HG03565 (cell line): ENCODE results near the gene PLAC1.

Experiments used
- ATAC-seq: cut with Tn5 transposase; IDR thresholded peaks from one replicate; pipeline ENCODE4 v1.9.1; 2021; ENCODE audit warnings: mild to moderate bottlenecking, moderate library complexity; ENCODE audit not compliant: unreplicated experiment

Gene PLAC1

DNA sequence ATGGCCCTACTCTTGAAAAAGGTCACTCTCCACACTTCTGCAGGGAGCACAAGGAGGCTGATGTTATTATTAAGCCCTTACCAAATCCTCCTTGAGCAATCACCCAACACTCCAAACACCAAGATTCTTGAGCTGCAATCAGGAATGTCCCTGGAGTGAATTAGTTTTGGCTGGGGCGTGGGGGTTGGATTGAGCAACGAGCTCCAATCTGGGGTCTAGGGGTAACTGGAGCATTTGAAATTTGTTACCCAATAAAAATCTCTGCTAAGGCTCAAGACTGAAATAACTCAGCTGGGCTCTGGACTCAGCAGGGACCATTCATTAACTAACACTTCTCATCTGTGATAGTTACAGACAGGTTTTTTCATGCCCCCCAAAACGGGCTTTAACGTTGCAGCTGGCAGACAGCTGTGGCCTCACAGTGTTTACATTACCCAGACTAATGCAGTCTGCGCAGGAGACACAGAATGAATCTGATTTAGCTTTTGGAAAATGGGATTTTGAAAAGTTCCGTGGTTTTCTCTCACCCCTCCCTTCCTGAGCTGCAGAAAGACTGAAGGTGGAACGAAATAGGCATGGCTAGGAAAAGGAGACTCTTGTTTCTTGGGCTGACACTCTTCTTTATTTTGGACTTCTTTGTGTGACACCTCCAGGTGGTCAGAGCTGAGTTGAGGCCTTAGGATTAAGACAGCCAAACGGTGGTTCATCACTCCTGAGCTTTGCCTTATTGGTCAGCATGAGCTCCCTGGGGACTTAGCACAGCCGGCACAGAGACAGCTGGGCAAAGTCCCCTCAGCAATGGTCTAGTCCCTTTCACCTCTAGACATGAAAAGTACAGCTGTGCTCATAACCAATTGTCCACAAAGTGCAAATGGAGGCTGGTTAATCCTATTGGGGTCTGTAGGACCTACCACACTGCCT is 26.6 kb downstream of the PLAC1 start:
- no peak for ATAC-seq

DNA sequence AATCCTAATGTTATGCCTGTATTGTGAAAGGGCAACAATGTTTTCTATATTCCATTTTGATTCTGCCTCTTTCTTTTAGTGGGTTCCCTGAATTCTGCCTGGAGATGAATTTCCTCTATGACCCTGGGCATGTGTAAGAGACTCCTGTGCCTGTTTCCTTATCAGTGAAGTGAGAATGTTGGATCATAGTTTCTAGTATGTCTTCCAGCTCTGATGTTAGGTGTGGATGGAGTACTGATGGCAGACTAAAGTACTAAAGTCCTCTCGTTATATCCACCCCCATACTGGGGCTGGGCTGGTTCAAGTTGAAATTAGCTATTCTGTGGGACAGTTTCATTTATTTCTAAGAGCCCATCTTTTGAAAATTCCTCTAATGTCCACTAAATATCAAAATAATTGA is 29.6 kb downstream of the PLAC1 start:
- ATAC-seq = no peak

DNA sequence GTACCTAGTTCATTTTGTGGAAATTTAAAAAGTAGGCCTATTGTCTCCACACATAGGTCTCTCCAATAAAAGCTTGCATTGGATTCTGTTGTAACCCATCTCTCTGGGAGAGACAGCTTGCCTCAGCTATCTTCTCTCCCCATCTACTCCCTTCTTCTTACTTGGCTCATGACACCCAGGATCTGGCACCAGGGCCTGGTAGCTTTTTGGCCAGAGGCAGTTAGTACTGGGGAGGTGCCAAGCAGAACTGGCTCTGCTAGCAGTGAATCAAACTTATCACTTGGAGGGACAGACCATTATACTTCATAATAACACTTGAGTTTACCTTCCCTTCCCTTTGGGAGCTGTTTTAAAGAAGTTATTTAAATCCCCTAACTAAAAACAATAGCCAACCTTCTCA is 31.8 kb downstream of the PLAC1 start:
- ATAC-seq = no peak

- ATAC-seq = no peak
These were observed 33.0 kb downstream of the PLAC1 start for GRCh38 chrX:134625315-134625718.

DNA sequence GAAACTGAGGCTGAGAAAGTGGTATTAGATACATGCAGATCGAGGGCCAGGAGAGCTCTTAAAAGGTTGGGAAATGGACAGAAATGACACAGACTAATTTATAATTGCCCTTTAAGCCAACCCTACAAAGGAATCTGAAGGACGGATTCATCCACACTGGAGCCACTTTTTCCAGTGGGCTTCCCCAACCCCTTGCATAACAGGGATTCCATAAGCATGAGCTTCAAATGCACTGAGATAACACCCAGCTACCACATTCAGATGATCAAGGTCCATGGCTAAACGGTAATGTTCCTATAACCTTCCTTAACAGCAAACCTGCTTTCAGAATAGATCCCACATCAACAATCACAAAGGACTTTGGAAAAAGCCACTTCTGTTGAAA is 34.2 kb downstream of the PLAC1 start:
- ATAC-seq = no peak

GRCh38 chrX:134623293-134624045 is 34.8 kb downstream of the PLAC1 start:
- no peak for ATAC-seq

DNA sequence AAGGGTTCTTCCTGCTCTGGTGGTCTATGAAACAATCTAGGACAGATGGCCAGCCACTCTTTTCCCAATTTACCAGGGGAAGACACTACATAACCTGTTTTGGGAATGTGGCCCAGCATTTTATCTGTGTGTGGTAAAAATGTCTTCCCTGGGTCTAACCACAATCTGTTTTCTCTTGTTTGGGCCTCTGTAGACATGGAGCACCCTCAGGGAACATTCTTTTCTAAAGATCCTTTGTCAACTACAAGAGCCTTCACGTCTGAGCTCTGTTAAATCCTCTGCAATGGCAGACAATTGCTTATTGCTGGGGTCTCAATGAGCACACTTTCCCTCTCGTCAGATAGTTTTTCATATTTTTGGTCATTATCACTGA is 35.5 kb downstream of the PLAC1 start:
- ATAC-seq = no peak

- ATAC-seq = peak; percentile 83
These were observed 36.0 kb downstream of the PLAC1 start for GRCh38 chrX:134622056-134622812.

GRCh38 chrX:134619838-134620237 is 38.4 kb downstream of the PLAC1 start:
- ATAC-seq = no peak

GRCh38 chrX:134613396-134613795 is 44.9 kb downstream of the PLAC1 start:
- ATAC-seq = no peak

DNA sequence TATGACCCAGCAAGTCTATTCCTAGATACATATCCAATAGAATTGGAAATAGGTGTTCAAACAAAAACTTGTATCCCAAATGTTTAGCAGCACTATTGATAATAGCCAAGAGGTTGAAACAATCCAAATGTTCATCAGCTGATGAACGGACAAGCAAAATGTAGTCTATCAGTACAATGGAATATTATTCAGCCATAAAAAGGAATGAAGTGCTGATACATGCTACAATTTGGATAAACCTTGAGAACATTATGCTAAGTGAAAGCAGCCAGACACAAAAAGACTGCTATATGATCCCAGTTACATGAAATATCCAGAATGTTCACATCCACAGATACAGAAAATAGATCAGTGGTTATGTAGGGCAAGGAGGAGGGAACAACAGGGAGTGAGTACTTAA is 50.1 kb downstream of the PLAC1 start:
- no peak for ATAC-seq

- no peak for ATAC-seq
These were observed 50.7 kb downstream of the PLAC1 start for GRCh38 chrX:134607523-134607922.

- ATAC-seq = no peak
These were observed 53.5 kb downstream of the PLAC1 start for GRCh38 chrX:134604701-134605311.

DNA sequence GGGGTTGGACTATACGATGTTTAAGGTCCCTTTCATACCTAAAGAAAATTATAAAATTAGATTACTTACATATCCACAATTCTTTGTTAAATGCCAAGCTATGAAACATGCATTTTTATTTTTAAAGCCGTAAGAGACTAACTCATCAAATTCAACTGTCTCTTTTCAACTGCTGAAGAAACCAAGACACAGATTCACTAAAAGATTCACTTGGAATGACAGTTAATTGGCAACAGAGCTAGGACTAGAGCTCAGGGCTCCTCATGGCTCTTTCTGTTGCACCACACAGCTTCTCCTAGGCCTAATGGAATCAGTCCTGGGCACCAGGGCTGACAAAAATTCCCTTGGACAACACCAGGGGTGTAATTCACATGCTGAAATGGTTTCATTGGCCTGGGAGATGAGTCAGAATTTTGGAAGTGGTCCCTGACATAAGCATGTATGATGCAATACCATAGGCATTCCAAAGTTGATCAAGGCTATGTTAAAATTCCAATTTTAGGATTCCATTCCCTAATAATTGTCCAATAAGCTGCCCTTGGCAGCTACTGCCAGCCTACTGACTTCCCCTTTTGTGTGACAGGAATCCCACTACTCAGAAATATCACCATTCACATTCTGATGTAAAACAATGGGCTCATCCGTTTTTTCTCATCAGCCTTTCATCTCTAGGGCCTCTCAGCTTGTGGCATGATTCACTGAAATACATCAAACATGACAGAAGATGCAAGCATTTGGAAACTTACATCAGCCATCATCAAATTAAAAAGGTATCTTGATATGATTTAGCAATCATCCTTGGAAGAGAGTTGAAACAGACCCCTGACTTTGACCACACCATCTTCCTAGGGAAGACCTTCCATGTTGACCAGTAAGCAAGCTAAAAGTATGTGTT is 54.2 kb downstream of the PLAC1 start:
- ATAC-seq = no peak

DNA sequence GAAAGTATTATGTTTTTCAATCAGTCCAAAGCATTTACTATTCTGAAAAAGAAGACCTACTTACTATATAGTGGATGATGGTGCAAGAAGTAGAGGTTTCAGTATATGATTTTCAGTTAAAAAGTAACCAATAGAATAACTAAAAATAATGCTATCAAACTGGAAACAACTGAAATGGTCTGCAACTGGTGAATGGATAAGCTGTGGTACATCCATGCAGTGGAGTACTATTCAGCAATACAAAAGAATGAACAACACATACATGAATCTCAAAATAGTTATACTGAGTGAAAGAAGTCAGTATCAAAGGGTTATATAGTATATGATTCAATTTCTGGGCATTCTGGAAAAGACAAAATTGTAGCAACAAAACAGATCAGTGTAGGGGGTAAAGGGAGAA is 55.9 kb downstream of the PLAC1 start:
- ATAC-seq = no peak

DNA sequence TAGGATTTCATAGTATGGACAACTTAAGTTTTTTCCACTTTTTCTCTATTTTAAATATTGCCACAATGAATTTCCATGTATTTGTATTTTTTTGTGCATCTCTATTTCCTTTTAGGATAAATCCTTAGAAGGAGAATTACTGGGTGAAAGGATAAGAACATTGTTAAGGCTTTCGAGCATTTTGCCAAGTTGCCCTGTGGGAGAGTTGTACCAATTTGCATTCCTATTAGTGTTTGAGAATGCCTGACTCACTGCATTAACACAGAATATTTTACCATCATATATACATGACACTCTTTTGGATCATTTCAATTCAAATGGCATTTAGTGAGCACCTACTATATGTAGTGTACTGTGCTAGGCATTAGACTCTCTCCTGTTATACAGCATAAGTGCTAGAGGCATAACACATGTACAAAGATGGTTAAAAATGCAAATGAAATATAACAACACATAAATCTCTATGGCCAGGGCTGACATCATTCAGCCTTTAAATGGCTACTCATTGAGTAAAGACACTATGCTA is 57.0 kb downstream of the PLAC1 start:
- no peak for ATAC-seq

GRCh38 chrX:134600714-134601113 is 57.6 kb downstream of the PLAC1 start:
- ATAC-seq = no peak

DNA sequence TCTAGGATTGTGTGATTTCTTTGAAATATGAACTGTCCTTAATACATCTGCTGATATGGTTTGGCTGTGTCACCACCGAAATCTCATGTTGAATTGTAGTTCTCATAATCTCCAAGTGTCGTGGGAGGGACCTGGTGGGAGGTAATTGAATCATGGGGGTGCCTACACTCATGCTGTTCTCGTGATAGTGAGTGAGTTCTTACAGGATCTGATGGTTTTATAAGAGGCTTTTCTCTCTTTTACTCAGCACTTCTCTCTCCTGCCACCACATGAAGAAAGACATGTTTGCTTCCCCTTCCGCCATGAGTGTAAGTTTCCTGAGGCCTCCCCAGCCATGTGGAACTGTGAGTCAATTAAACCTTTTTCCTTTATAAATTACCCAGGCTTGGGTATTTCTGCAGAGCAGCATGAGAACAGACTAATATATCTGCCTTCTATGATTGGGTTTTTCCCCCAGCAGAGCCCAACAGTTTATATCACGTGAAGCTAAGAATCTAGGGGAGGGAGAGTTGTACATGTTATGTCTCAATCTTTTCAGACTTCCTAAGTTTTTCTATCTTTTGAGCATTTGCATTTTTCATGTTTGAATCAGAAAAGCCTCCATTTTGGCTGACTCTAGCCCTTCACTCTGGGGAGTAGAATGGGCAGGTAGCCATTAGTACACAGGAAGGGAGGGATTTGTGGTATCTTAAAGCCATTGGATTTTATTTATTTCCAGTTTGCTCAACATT is 58.9 kb downstream of the PLAC1 start:
- peak; percentile 43 for ATAC-seq

DNA sequence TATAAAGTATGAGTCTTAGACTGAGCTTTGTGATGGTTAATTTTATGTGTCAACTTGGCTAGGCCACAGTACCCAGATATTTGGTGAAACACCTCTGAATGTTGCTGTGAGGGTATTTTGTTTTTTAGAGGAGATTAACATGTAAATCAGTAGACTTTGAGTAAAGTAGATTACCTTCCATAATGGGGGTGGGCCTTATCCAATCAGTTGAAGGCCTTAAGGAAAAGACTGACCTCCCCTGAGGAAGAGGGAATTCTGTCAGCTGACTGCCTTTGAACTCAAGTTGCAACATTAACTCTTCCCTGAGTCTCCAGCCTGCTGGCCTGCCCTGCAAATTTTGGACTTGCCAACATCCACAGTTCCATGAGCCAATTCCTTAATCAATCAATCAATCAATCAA is 66.0 kb downstream of the PLAC1 start:
- no peak for ATAC-seq
